Mesangial cell (primary cell): ENCODE results near the gene ATRX. TPM values are rescaled to one million over a fixed set of nuclear protein-coding genes. Genes with fewer than 3 reads are reported as not detected.

Source experiments
- total RNA-seq: library from RNA; depleted of rRNA; stranded (reverse); fragments of >200 nt; gene quantifications from 2 replicates; pipeline ENCODE4 v1.2.3, GENCODE V29; 2015

ATRX gene, protein sequence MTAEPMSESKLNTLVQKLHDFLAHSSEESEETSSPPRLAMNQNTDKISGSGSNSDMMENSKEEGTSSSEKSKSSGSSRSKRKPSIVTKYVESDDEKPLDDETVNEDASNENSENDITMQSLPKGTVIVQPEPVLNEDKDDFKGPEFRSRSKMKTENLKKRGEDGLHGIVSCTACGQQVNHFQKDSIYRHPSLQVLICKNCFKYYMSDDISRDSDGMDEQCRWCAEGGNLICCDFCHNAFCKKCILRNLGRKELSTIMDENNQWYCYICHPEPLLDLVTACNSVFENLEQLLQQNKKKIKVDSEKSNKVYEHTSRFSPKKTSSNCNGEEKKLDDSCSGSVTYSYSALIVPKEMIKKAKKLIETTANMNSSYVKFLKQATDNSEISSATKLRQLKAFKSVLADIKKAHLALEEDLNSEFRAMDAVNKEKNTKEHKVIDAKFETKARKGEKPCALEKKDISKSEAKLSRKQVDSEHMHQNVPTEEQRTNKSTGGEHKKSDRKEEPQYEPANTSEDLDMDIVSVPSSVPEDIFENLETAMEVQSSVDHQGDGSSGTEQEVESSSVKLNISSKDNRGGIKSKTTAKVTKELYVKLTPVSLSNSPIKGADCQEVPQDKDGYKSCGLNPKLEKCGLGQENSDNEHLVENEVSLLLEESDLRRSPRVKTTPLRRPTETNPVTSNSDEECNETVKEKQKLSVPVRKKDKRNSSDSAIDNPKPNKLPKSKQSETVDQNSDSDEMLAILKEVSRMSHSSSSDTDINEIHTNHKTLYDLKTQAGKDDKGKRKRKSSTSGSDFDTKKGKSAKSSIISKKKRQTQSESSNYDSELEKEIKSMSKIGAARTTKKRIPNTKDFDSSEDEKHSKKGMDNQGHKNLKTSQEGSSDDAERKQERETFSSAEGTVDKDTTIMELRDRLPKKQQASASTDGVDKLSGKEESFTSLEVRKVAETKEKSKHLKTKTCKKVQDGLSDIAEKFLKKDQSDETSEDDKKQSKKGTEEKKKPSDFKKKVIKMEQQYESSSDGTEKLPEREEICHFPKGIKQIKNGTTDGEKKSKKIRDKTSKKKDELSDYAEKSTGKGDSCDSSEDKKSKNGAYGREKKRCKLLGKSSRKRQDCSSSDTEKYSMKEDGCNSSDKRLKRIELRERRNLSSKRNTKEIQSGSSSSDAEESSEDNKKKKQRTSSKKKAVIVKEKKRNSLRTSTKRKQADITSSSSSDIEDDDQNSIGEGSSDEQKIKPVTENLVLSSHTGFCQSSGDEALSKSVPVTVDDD (N-terminal part only)
- total RNA-seq, result 38.1 and 99.8 TPM in 2 replicates

DNA sequence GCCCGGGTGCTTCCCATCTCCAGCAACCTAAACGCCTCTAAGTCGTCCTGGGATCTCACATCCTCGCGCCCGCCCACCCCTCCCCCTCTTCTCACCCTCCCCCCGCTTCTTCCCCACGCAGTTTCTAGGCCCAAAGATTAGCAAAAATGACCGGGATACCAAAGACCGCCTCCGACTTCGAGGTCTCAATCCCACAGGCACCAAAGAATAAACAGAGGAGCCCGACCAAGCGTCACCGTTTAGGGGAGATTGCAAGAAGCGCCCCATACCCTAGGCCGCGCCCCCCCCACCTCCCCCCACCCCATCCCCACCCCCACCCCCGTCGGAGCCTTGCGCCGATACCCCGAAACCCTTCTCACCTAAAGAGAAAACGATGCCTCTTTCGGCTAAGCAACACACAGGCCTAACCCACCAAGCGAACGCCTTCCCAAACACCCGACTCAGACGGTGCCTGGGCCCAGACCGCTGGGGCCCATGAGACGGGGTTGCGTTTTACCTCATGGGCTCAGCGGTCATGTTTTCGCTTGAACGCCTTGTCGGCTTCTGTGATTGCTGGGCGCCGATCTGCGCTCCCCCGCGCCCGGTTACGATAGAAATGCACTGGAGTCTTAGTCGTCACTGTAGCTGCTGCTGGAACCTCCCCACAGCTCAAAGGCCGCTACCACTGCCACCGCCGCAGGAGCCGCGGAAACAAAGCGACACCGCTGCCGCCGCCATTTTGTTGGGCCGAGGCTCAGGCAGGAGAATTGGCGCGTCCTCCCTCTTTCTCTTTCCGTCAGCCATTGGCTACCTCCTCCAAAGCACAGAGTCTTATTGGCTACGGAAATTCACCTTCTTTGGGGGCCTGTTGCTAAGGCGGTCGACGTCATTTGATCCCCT lies at the start of gene ATRX:
ATRX (minus strand) TSS at position 731 of the 879 bp plus-strand sequence; CDS start at position 516, 215 bp downstream.

Other genes with a start within 250 kb of the ATRX start
- 32.6 and 38.5 TPM in 2 replicates for gene MAGT1, start 109.2 kb upstream of the ATRX start, total RNA-seq
- 314 and 373 TPM in 2 replicates for gene COX7B, start 113.3 kb upstream of the ATRX start, total RNA-seq
- gene ATP7A, start 124.5 kb upstream of the ATRX start, total RNA-seq, result 3.4 and 4.8 TPM in 2 replicates
- not detected in 2 replicates for gene PGAM4, start 183.4 kb upstream of the ATRX start, total RNA-seq